PC-3 (cell line): ENCODE measurements around the gene ATG2A.

ENCODE experiments used
- EZH2 ChIP-seq: fragments of 300-600 bp; sonication (generic); IDR thresholded peaks from one replicate; pipeline ENCODE4 v1.6.1; 2017; ENCODE audit warnings: antibody characterized with exemption, mild to moderate bottlenecking, low read length; ENCODE audit not compliant: unreplicated experiment
- EZH2phosphoT487 ChIP-seq: fragments of 300-600 bp; sonication (generic); IDR thresholded peaks from 2 replicates; pipeline ENCODE4 v1.6.1; 2018; ENCODE audit warnings: mild to moderate bottlenecking, antibody characterized with exemption, low read length, borderline replicate concordance
- TF ChIP-seq, protein P1 (sequence below): fragments of 300-600 bp; sonication (generic); conservative IDR thresholded peaks from 2 replicates; pipeline ENCODE4 v1.5.1; 2017; ENCODE audit warnings: antibody characterized with exemption, low read depth, mild to moderate bottlenecking, low read length

DNA sequence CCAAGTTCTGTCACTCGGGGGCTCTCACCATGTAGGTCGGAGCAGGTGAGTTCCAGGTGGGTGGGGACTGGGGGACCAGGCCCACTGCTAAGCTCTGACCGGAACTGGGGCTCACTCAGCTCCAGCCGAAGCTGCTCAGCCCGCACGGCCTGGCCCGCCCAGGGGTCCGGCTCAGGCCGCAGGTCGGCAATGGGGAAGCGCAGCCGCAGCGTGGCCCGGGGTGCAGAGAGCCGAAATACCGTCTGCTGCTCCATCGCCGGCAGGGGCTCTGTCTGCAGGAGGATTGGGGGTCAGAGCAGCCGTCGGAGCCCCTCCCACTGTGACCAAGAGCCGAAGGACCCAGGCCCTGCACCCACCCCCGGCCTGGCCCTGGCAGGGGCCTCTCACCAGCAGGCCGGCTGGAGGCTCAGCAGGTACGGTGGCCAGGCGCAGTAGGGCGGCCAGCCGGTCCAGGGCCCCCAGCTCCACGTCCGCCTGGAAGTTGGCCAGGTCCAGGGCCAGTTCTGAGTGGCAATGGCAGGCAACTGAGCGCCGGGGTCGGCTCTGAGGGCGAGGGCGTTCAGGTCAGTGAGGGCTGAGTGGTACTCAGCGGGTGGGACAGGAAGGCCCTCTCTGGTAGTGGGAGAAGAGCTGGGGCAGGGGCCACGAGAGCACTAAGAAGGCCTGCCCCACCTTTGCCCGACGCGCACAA lies 7.2 kb downstream of the ATG2A start:
- TF ChIP-seq, protein P1, sequence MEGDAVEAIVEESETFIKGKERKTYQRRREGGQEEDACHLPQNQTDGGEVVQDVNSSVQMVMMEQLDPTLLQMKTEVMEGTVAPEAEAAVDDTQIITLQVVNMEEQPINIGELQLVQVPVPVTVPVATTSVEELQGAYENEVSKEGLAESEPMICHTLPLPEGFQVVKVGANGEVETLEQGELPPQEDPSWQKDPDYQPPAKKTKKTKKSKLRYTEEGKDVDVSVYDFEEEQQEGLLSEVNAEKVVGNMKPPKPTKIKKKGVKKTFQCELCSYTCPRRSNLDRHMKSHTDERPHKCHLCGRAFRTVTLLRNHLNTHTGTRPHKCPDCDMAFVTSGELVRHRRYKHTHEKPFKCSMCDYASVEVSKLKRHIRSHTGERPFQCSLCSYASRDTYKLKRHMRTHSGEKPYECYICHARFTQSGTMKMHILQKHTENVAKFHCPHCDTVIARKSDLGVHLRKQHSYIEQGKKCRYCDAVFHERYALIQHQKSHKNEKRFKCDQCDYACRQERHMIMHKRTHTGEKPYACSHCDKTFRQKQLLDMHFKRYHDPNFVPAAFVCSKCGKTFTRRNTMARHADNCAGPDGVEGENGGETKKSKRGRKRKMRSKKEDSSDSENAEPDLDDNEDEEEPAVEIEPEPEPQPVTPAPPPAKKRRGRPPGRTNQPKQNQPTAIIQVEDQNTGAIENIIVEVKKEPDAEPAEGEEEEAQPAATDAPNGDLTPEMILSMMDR: no peak
- TF ChIP-seq EZH2phosphoT487: no peak
- TF ChIP-seq EZH2: no peak
